ENCODE results near the gene USP38. TPM values are rescaled to one million over a fixed set of nuclear protein-coding genes. Genes with fewer than 3 reads are reported as not detected.
"Not testable (repeated sequence)": the region's sequence is repeated elsewhere in the genome, so short reads cannot be mapped to it uniquely, and the experiment has no call there.

Gene USP38
- polyA plus RNA-seq, 1 donor, result 18.1 TPM

DNA sequence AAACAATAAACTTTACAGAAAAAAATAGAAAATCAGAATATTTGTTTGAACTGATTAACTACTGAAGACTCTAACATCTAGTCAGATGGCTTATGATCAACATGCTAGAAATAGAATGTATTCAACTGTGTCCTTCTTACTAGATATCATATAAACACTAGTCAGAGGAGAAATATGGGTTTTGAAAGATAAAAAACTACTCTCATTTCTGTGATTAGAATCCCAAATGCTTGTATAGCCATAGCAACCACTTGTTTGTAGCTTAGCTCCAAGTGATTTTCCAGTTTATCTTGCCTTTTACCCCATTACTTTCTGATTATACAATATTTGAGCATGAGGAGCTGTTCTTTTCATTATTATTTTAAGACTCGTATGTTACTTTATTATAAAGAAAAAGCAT, 31.2 kb downstream of the USP38 start:
- DNase-seq, result no peak

DNA sequence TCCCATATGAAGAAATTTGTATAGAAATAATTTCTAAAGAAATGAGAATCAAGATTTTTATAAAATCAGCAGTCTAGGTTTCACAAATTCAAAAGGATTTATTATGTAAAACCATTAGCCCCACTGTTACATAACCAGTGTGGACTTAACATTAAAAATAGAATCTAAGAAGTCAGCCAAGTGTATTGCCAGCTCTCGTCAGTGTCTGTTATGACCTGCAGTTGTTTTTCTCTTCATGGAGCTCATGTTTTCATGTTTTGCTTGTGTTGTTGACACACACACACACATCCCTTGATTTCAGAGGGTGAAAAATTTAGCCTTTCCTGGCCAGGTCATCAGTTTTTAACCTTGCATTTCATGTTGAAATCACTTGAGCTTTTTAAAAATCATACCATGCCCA, 39.5 kb downstream of the USP38 start:
- no peak for DNase-seq

DNA sequence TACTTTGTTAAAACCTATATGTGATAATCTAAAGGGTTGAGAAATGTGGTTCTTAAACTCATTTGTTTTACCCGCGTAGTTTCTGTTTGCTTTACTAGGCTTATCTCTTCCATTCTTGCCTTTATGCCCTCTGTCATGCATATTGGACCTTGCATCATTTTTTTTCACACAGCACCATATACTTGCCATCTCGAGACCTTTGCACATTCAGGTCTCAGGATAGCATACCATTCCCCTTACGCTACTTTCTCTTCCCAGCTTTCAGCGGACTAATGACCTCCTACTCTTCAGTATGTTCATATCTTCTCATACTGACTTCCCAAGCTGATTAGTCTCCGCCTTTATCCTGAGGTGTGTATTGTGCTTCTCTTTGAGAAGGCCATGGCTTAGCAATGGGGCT, 40.5 kb downstream of the USP38 start:
- DNase-seq, result no peak

DNA sequence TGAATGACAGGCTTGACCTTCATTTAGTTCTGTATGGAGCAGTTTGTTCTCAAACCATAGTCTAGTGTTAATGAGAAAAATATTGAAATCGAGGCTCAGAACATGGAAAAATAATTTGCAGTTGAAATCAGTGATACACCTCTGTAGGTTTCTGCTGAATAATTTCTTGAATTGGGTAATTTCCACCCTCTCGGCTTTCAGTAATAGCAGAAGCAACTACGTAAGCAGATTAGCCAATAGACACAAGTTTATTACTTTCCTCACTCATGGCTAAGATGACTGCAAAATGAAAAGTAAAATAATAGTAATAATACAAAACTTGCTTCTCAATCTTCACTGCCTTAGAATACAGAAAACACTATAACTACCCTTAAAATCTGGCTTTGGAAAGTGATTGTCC, 46.0 kb downstream of the USP38 start:
- no peak for DNase-seq

DNA sequence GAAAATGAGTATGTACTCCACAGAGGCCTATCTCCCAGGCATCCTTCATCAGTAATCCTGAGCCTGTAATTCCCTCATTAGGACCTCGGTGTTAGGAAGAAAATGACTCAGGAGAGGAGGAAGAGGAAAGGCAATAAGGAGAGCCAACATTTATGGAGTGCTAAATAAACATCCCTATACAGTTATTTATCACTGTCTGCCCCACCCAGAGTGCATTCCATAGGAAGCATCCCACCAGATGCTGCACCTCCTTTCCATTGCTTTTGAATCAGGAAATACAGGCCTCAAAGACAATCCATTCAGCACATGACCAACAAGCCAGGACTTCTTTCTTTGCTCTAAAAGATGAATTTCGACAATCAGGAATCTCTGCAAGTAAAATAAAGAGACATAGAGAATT, 47.6 kb downstream of the USP38 start:
- DNase-seq, result no peak

DNA sequence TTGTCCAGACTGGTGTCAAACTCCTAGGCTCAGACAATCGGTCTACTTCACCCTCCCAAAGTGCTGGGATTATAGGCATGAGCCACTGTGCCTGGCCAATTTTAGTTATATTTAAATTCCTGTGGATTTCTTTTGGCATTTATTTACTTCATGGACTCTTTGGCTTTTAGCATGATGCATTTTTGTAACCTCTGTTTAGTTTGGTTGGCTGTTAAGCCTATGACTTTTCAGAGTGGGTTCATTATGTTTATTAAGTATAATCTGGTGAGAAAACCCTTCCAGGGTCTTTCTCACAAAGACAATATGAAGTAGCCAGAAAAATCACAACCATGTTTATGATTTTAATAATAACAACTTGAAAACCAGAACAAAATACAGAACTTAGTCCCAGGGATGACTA, 49.4 kb downstream of the USP38 start:
- DNase-seq, result no peak

DNA sequence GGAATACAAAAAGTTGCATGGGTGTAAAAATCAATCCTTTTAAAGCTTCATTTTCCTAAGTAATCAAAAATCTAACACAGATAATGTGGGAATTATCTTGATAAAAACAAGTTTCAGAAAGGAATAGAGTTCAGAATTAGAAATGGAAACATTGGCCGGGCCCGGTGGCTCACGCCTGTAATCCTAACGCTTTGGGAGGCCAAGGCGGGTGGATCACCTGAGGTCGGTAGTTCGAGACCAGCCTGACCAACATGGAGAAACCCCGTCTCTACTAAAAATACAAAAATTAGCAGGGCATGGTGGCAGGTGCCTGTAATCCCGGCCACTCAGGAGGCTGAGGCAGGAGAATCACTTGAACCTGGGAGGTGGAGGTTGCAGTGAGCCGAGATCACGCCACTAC, 52.5 kb downstream of the USP38 start:
- DNase-seq, result not testable (repeated sequence)

DNA sequence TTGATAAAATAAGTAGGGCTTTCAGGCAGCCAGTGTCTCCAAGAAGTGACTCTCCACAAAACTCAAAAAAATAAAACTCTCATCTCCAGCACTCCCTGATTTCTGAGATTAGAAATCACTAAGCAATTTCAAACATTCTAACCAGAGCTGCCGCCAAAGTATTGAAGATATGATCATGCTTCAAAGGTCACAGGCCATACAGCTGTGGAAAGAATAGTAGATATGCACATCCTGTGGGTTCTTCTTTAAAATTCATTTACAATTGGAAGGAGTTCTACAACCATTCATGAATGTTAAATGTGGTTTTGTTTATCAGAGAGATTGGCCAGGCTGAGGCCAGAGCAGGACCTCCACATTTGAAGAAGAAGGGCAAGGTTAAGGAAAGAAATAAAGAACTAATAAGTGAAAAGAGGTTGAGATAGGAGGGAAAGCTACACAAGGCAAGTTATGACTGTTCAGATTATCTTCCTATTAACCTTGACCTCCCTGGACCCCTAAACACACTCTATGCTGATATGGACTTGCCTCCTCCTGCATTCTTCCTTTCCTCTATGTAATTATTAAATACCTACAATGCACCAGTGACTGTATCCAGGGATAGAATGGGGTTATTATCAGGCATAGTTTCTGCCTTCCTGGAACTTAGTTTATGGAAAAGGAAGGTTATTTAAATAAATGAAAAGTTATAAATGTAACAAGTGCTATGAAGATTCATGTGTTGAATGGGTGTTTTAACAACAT, 56.4 kb downstream of the USP38 start:
- no peak for DNase-seq

DNA sequence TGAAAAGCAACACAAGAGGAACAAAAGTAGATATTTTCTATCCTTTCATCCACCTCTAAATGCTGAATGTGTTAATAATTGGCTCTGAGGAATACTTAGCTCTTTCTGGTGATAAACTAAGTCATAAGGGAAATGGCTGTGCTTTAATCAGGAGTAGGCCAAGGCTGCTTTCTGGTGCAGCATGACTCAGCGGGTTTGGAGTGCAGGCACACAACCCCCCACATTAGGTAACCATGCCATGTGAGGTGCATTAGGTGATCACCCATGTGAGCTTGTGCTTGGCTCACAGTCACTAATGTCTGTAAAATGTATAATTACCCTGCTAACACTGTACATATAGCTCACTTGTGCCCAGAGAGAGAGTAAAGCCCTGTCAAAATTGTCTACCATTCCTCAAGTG, 57.2 kb downstream of the USP38 start:
- no peak for DNase-seq

DNA sequence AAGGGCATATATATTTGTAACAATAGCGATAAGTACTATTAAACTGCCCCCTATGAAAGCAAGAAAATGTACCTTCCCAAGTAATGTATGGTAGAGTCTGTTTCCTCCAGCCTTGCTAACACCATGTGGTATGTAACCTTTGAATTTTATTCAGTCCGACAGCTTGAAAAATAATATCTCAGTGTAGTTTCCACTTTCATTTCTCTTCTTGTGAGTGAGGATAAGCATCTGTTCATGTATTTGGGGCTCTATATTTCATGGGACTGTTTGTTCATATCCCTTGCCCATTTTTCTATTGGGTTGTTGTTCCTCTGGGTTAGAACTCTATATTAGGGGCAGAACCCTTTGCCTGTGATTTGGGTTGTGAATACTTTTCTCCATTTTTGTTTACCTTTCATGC, 58.3 kb downstream of the USP38 start:
- DNase-seq, result no peak

DNA sequence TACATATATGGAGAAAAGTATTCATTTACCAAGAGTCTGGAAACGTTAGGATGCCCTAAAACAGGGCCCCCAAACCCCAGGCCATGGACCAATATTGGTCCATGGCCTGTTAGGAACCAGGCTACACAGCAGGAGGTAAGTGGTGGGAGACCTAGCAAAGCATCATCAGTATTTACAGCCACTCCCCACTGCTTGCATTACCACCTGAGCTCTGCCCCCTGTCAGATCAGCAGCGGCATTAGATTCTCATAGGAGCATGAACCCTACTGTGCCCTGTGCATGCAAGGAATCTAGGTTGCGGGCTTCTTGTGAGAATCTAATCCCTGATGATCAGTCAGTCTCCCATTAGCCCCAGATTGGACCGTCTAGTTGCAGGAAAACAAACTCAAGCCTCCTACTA, 62.3 kb downstream of the USP38 start:
- DNase-seq, result no peak

DNA sequence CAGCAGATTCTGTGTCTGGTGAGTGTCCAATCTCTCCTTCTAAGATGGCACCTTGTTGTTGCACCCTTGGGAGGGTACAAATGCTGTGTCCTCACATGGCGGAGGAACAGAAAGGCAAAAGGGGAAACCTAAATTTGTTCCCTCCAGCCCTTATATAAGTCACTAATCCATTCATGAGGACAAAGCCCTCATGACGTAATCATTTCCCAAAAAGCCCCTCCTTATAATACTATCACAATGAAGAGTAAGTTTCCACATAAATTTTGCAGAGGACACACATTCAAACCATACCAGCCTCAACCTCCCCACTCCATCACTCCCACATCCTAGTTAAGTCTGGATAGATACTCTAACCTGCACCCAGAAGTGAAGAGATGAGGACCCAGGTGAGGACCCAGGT, 63.1 kb downstream of the USP38 start:
- DNase-seq, result no peak

DNA sequence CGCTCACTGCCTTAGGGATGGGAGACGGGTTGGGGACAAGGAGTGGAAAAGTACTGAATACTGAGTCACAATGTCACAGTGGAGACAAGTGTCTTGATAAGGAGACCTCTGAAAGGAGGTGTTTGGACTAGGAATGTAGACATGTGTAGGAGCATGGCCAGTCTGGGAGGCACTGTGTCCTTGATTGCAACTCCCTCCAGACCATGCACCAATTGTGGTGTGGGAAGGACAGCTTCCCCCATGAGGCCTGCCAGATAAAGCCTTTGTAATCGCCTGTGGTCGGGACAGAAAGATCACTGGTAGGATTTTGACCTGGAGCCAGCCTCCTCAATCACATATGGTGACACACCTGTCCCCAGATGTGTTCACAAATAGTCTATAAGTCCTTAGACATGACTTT, 64.1 kb downstream of the USP38 start:
- no peak for DNase-seq

DNA sequence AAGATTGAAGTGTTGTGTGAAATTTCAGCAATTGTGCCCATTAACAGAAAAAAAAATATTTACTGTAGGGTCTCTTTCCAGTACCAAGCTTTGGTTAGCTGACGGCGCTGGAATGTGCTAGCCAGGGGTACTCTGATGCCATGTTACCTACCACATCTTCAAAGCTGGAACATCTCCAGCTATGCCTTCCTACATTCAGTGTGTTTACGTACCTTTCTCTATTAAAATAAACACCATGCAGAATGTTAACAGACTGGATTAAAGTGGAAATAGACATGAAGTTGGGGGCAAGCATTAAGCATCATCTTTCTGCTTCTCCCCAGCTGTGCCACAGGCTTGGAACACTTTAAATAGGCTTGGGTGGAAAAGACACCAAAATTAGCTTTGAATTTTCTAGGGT, 65.9 kb downstream of the USP38 start:
- DNase-seq, result no peak

DNA sequence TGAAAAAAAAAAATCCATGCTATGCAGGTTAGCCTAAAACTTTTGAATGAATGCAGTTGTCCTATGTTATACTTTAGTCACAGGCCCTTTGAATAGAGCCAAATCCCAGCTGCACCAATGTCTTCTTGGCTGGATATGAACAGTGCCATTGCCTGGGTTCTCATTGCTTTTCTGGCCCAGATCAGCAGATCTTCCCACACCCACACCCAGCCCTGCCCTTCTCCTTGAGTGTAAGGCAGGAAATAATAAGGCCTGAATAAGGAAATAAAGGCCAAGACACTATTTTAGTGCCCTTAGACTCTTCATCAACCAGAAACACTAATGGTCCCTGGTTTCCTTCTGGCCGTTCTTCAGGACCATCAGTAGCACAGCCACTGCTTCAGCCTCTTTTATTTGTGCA, 66.6 kb downstream of the USP38 start:
- DNase-seq, result no peak

DNA sequence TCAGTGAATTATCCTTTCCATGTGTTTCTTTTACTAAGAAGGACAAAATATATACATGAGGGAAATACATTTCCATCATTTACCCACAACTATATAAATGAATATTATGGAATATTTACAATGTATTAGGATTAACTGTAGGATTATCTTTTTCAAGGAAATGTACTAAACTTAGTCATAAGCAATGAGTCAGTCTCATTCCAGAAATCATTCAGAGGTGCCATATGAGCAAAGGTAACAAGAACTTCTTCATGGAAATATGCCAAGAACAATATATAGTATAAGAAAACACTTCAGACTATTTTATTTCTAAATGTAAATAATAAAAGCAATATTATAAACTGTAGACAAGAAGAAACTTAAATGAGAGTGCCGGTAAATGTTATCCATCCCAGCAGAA, 67.1 kb downstream of the USP38 start:
- no peak for DNase-seq

DNA sequence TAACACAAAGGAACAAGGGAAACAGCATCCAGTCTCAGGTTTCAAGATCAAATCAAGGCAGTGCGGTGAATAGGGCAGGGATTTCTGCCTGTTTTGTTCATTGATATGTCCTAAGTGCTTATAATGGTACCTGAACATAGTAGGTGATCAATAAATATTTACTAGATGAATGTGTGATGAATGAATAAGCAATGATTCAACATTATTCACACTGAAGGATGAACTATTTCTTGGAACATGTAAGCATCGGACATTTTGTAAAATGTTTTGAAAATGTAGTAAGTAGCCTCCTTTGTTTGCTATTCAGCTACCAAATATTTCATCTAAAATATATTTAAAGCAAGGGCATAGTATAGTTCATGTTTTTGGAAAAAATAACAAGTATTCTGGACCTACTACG, 67.8 kb downstream of the USP38 start:
- no peak for DNase-seq

DNA sequence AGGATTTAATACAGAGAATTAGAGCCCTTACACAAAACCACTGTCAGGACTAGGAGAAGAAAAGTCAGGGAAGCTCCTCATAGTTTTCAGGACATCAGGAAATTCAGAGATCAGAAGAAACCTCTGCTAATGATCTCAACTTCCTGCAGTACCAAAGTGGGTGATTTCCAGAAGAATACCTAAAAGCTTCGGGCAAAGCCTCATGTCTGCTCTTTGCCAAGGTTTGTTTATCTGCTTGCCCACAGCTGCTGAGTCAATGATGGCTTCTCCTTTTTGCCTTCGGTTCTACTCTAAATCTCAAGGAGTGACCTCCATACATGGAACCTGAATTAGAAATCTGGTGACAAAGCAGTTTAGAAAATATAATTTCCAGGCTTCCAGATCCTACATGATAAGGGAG, 68.4 kb downstream of the USP38 start:
- DNase-seq, result no peak

DNA sequence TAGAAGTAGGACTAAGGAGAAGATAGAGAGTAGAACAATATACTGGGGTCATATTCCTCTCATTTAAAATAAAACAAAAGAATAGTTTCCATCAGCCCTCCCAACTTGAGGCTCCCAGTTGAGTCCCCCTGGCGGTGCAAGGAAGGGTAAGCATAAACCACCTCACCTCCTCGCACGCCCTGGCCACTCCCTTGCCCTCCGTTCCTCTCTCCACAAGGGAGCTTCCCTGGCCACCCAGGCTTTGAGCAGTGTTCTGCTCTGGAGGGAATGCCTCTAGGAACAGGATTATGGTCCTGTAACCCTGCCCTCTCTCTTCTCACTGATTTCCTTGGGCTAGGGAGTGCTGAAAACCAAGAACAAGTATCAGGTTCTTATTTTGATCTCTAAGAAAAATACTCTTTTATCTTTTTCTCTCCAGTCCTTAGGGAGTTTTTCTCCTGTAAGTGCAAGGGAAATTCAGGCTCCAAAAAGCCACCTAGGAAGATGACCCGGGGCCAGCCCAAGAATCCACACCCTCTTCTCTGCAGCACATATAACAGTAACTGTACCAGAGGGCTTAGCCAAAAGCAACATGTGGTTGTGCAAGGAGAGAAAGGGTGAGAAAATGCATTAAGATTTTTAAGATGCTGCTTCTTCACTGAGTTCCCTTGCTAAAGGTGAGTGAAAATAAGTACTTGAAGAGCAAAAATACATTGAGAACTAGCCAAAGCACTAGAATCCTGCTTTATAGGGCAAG, 69.9 kb downstream of the USP38 start:
- DNase-seq, result no peak

DNA sequence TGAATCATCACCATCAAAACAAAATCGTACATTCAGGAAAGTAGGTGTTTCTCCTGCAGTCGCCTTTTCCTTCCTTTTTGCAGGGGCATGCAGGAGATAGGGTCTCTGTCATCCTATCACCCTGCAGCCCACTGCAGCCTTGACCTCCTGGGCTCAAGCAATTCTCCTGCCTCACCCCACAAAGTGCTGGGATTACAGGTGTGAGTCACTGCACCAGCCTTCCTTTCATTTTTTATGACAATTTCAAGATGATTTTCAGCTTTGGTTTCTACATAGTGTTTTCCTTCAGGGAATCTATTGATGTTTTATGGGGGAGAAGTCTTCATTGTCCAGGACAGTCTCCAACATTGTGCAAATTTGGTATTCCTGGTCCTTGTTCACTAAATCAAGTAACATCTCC, 71.7 kb downstream of the USP38 start:
- no peak for DNase-seq

DNA sequence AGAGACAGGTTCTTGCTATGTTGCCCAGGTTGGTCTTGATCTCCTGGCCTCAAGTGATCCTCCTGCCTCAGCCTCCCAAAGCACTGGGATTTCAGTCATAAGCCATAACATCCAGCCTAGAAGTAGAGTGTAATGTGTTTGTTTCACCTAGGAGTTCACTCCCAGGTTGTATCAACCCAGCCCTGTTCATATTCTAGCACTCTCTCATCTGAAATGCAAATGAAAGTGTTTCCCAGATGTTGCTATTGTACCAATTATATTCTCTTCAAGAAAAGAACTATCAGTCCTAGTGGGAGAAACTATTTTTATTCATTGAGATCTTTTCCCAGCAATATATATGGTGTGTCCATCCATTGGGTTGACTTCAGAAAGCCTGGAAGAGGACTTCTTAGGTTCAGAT, 72.6 kb downstream of the USP38 start:
- DNase-seq, result no peak

DNA sequence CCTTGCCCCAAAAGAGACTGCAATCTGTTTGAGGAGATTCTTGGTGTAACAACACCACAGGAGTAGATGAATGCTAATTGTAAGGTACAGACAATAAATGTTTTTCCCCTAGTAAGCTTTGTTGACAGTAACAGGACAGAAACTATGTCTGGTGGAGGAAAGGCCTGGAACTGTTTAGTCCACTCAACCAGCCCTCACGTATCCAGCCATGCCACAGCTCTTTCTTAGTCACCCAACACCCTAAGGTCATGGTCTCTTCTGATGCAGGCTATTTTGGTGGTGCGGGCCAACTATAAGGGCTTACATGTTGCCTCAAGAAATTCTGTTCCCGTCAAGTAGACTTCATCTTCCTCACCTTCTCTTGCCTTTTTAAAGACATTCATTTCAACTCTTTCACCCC, 76.0 kb downstream of the USP38 start:
- DNase-seq, result no peak

DNA sequence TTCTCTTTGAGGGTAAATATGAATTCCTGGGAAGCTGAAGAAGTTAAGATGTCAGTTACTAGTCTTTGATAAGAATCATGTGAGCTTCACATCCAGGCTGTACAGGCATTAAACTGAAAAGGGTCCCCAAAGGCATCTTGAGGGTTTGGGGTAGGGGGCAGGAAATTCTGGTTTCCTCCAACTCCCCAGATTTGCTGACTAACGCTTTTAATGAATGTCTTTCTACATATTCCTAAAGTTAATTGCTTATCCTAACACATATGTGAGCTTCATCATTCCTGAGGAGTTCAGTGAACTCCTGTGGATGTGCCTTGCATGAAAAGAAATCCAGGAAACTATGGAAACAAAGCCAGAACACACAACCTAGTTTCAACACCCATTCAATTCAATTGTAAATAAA, 78.1 kb downstream of the USP38 start:
- no peak for DNase-seq

DNA sequence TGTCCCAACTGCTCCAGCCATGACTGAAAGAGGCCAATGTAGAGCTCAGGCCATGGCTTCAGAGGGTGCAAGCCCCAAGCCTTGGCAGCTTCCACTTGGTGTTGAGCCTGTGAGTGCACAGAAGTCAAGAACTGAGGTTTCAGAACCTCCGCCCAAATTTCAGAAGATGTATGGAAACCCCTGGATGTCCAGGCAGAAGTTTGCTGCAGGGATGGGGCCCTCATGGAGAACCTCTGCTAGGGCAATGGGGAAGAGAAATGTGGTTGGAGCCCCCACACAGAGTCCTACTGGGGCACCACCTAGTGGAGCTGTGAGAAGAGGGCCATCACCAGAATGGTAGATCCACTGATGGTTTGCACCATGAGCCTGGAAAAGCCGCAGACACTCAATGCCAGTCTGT, 83.0 kb downstream of the USP38 start:
- not testable (repeated sequence) for DNase-seq
